ENCODE measurements around the gene SPRY1. TPM values are rescaled to one million over a fixed set of nuclear protein-coding genes. Genes with fewer than 3 reads are reported as not detected.

The SPRY1 gene
- total and polyA plus RNA-seq, 2 donors from 2014 or later, result 18.3 to 134 TPM

GRCh38 chr4:123446865-123447474 lies 50.4 kb downstream of the SPRY1 start:
- no peaks in the 10 kb centered on the region for H3K27me3 ChIP-seq (ENCODE audit: control insufficient read depth, insufficient read depth, low read length)
- DNase-seq, result no peak
- intact Hi-C loops (cut with DNase I), result no loop called here
- no peak overlapping the region for H3K4me3 ChIP-seq (ENCODE audit: low read length in 3 of 3)
- FAIRE-seq, result no peak
- H3K36me3 ChIP-seq (ENCODE audit: control insufficient read depth in 2 of 3, insufficient read depth in 3 of 3, low read length in 3 of 3), result no peaks in the 10 kb centered on the region
- no peak overlapping the region for H3K27ac ChIP-seq (ENCODE audit: low read depth in 2 of 2, low read length in 2 of 2)
- no peaks in the 10 kb centered on the region for H3K9me3 ChIP-seq (ENCODE audit: control insufficient read depth in 2 of 3, insufficient read depth in 1 of 3, low read length in 3 of 3)
- peaks cover 0 to 5% (median 3%) of the 10 kb centered on the region in 3 donors for H3K4me1 ChIP-seq (ENCODE audit: control insufficient read depth in 2 of 3, insufficient read depth in 2 of 3, low read depth in 1 of 3, low read length in 3 of 3)
- no peak for TF ChIP-seq CTCF (IDR thresholded peaks at IDR 0.05; ENCODE audit: borderline replicate concordance, extremely low read depth, insufficient read depth)
- no peak overlapping the region for H3K9ac ChIP-seq (ENCODE audit: low read length in 3 of 3)

GRCh38 chr4:123449362-123449761 lies 52.8 kb downstream of the SPRY1 start:
- Histone ChIP-seq H3K27ac (ENCODE audit: low read depth in 2 of 2, low read length in 2 of 2) (no peak overlapping the region), H3K4me1 (ENCODE audit: control insufficient read depth in 2 of 3, insufficient read depth in 2 of 3, low read depth in 1 of 3, low read length in 3 of 3) (no peaks in the 10 kb centered on the region), H3K9ac (ENCODE audit: low read length in 3 of 3) (no peak overlapping the region), H3K9me3 (ENCODE audit: control insufficient read depth in 2 of 3, insufficient read depth in 1 of 3, low read length in 3 of 3) (no peaks in the 10 kb centered on the region), H3K27me3 (ENCODE audit: control insufficient read depth, insufficient read depth, low read length) (no peaks in the 10 kb centered on the region), H3K4me3 (ENCODE audit: low read length in 3 of 3) (no peak overlapping the region), H3K36me3 (ENCODE audit: control insufficient read depth in 2 of 3, insufficient read depth in 3 of 3, low read length in 3 of 3) (no peaks in the 10 kb centered on the region)
- intact Hi-C loops (cut with DNase I), result no loop called here
- DNase-seq (no peak), FAIRE-seq (no peak)
- no peak for TF ChIP-seq CTCF (IDR thresholded peaks at IDR 0.05; ENCODE audit: borderline replicate concordance, extremely low read depth, insufficient read depth)

- H3K4me1 ChIP-seq (ENCODE audit: control insufficient read depth in 2 of 3, insufficient read depth in 2 of 3, low read depth in 1 of 3, low read length in 3 of 3), result no peaks in the 10 kb centered on the region
- intact Hi-C loops (cut with DNase I), result no loop called here
- peak in 1 of 5 donors; percentile 21 for DNase-seq
- H3K4me3 ChIP-seq (ENCODE audit: low read length in 3 of 3), result no peak overlapping the region
- FAIRE-seq, result no peak
- no peaks in the 10 kb centered on the region for H3K9me3 ChIP-seq (ENCODE audit: control insufficient read depth in 2 of 3, insufficient read depth in 1 of 3, low read length in 3 of 3)
- H3K9ac ChIP-seq (ENCODE audit: low read length in 3 of 3), result no peak overlapping the region
- no peak overlapping the region for H3K27ac ChIP-seq (ENCODE audit: low read depth in 2 of 2, low read length in 2 of 2)
- H3K36me3 ChIP-seq (ENCODE audit: control insufficient read depth in 2 of 3, insufficient read depth in 3 of 3, low read length in 3 of 3), result no peaks in the 10 kb centered on the region
- no peak for TF ChIP-seq CTCF (IDR thresholded peaks at IDR 0.05; ENCODE audit: borderline replicate concordance, extremely low read depth, insufficient read depth)
- no peaks in the 10 kb centered on the region for H3K27me3 ChIP-seq (ENCODE audit: control insufficient read depth, insufficient read depth, low read length)
Measured at GRCh38 chr4:123449780-123450179, 53.2 kb downstream of the SPRY1 start.

- no peak for FAIRE-seq
- Histone ChIP-seq H3K9me3 (ENCODE audit: control insufficient read depth in 2 of 3, insufficient read depth in 1 of 3, low read length in 3 of 3) (no peaks in the 10 kb centered on the region), H3K9ac (ENCODE audit: low read length in 3 of 3) (no peak overlapping the region), H3K4me3 (ENCODE audit: low read length in 3 of 3) (no peak overlapping the region), H3K36me3 (ENCODE audit: control insufficient read depth in 2 of 3, insufficient read depth in 3 of 3, low read length in 3 of 3) (no peaks in the 10 kb centered on the region), H3K27me3 (ENCODE audit: control insufficient read depth, insufficient read depth, low read length) (no peaks in the 10 kb centered on the region), H3K27ac (ENCODE audit: low read depth in 2 of 2, low read length in 2 of 2) (no peak overlapping the region), H3K4me1 (ENCODE audit: control insufficient read depth in 2 of 3, insufficient read depth in 2 of 3, low read depth in 1 of 3, low read length in 3 of 3) (no peaks in the 10 kb centered on the region)
- TF ChIP-seq CTCF (IDR thresholded peaks at IDR 0.05; ENCODE audit: borderline replicate concordance, extremely low read depth, insufficient read depth), result no peak
- intact Hi-C loops (cut with DNase I), result no loop called here
- DNase-seq, result no peak
Measured at GRCh38 chr4:123450393-123450792, 53.8 kb downstream of the SPRY1 start.
